Liver (tissue), 9 donors: ENCODE results near the gene PDE4D. TPM values are rescaled to one million over a fixed set of nuclear protein-coding genes. Genes with fewer than 3 reads are reported as not detected.

Experiments
- DNase-seq: peaks from one replicate; pipeline ENCODE4 v3.0.0-alpha.2; 2017; ENCODE audit warnings: low spot score
- H3K27ac ChIP-seq, 2 donors: one replicate each; pipeline ENCODE4 v1.7.0; 2013; ENCODE audit warnings: inconsistent platforms in 2 of 2, low read length in 2 of 2, control low read depth in 1 of 2, low read depth in 1 of 2, mild to moderate bottlenecking in 1 of 2
- H3K27me3 ChIP-seq, 4 donors: one replicate each; pipeline versions ENCODE4 v1.6.1 to v1.7.0; 2013; ENCODE audit warnings: low read length in 3 of 4, inconsistent platforms in 1 of 4, mild to moderate bottlenecking in 1 of 4, moderate library complexity in 1 of 4; ENCODE audit not compliant: control insufficient read depth in 4 of 4, insufficient read depth in 4 of 4
- H3K36me3 ChIP-seq, 4 donors: one replicate each; pipeline versions ENCODE4 v1.6.1 to v1.7.0; 2013; ENCODE audit warnings: low read length in 3 of 4, mild to moderate bottlenecking in 3 of 4, low read depth in 1 of 4, moderate library complexity in 1 of 4; ENCODE audit not compliant: control insufficient read depth in 4 of 4, insufficient read depth in 3 of 4
- H3K4me1 ChIP-seq, 4 donors: one replicate each; pipeline versions ENCODE4 v1.6.1 to v1.7.0; 2013; ENCODE audit warnings: low read length in 3 of 4, mild to moderate bottlenecking in 3 of 4, moderate library complexity in 1 of 4; ENCODE audit not compliant: control insufficient read depth in 4 of 4, insufficient read depth in 4 of 4
- H3K4me3 ChIP-seq, 3 donors: one replicate each; pipeline versions ENCODE4 v1.6.1 to v1.7.0; 2013; ENCODE audit warnings: low read length in 3 of 3, control low read depth in 1 of 3, low read depth in 1 of 3, mild to moderate bottlenecking in 1 of 3
- H3K9ac ChIP-seq, 2 donors: one replicate each; pipeline ENCODE4 v1.7.0; 2013; ENCODE audit warnings: low read length in 2 of 2, mild to moderate bottlenecking in 2 of 2, moderate library complexity in 2 of 2, control low read depth in 1 of 2, low read depth in 1 of 2
- H3K9me3 ChIP-seq, 4 donors: one replicate each; pipeline versions ENCODE4 v1.6.1 to v1.7.0; 2013; ENCODE audit warnings: low read length in 3 of 4; ENCODE audit not compliant: control insufficient read depth in 4 of 4
- ATF3 ChIP-seq: IDR thresholded peaks from 2 replicates; pipeline ENCODE4 v1.6.1; 2016; ENCODE audit warnings: antibody characterized with exemption
- CTCF ChIP-seq: fragments of 150-350 bp; IDR thresholded peaks from 2 replicates; pipeline ENCODE4 v1.5.1; 2017; ENCODE audit warnings: improper control_type of control experiment, low read depth, low read length; ENCODE audit not compliant: missing input control
- EGR1 ChIP-seq, 2 donors: IDR thresholded peaks; 2 replicates each; pipeline ENCODE4 v1.6.1; 2016 to 2018; ENCODE audit warnings: antibody characterized with exemption in 2 of 2, low read depth in 2 of 2
- FOXA1 ChIP-seq: IDR thresholded peaks from 2 replicates; pipeline ENCODE4 v1.6.1; 2016; ENCODE audit warnings: antibody characterized with exemption
- FOXA2 ChIP-seq: IDR thresholded peaks from 2 replicates; pipeline ENCODE4 v1.6.1; 2016; ENCODE audit warnings: antibody characterized with exemption
- GABPA ChIP-seq, 2 donors: IDR thresholded peaks in 1 of 2; conservative IDR thresholded peaks in 1 of 2; 2 replicates each; pipeline ENCODE4 v1.6.1; 2016; ENCODE audit warnings: antibody characterized with exemption in 2 of 2, mild to moderate bottlenecking in 1 of 2, moderate library complexity in 1 of 2
- HNF4A ChIP-seq, 2 donors: conservative IDR thresholded peaks; 2 replicates each; pipeline ENCODE4 v1.6.1; 2016; ENCODE audit warnings: antibody characterized with exemption in 2 of 2, mild to moderate bottlenecking in 2 of 2
- HNF4G ChIP-seq: IDR thresholded peaks from 2 replicates; pipeline ENCODE4 v1.6.1; 2016; ENCODE audit warnings: antibody characterized with exemption
- JUND ChIP-seq, 2 donors: IDR thresholded peaks; 2 replicates each; pipeline ENCODE4 v1.6.1; 2016; ENCODE audit warnings: antibody characterized with exemption in 2 of 2
- MAX ChIP-seq: IDR thresholded peaks from 2 replicates; pipeline ENCODE4 v1.6.1; 2016; ENCODE audit warnings: antibody characterized with exemption
- NR2F2 ChIP-seq: IDR thresholded peaks from 2 replicates; pipeline ENCODE4 v1.6.1; 2016; ENCODE audit warnings: antibody characterized with exemption
- RAD21 ChIP-seq, 2 donors: IDR thresholded peaks; 2 replicates each; pipeline ENCODE4 v1.6.1; 2016; ENCODE audit warnings: antibody characterized with exemption in 2 of 2, mild to moderate bottlenecking in 2 of 2
- REST ChIP-seq: IDR thresholded peaks from 2 replicates; pipeline ENCODE4 v1.6.1; 2016; ENCODE audit warnings: antibody characterized with exemption, mild to moderate bottlenecking
- RXRA ChIP-seq, 2 donors: IDR thresholded peaks; 2 replicates each; pipeline ENCODE4 v1.6.1; 2017 to 2018; ENCODE audit warnings: antibody characterized with exemption in 2 of 2, mild to moderate bottlenecking in 1 of 2
- SP1 ChIP-seq: IDR thresholded peaks from 2 replicates; pipeline ENCODE4 v1.6.1; 2018; ENCODE audit warnings: antibody characterized with exemption, mild to moderate bottlenecking
- TAF1 ChIP-seq: conservative IDR thresholded peaks from 2 replicates; pipeline ENCODE4 v1.6.1; 2016; ENCODE audit warnings: antibody characterized with exemption, mild to moderate bottlenecking
- YY1 ChIP-seq: IDR thresholded peaks from 2 replicates; pipeline ENCODE4 v1.6.1; 2016; ENCODE audit warnings: antibody characterized with exemption, mild to moderate bottlenecking
- ZBTB33 ChIP-seq: IDR thresholded peaks from 2 replicates; pipeline ENCODE4 v1.6.1; 2016; ENCODE audit warnings: antibody characterized with exemption
- WGBS: extraction: QIAGEN DNeasy Blood & Tissue Kit; methylation state at CpG from one replicate; pipeline ENCODE4 v1.1.7; 2013; 5-methylcytosine and 5-hydroxymethylcytosine counted together
- polyA plus RNA-seq, 2 donors: library from polyadenylated mRNA; stranded (reverse) in 1 of 2; unstranded in 1 of 2; fragments of 200-250 nt in 1 of 2; fragments of >200 nt in 1 of 2; fragmentation: Nextera tagmentation in 1 of 2; extraction: Ambion mirVana in 1 of 2; gene quantifications; one replicate each; pipeline versions ENCODE4 v1.2.1 to v1.2.3, GENCODE V29; 2013 to 2015
- total RNA-seq, 2 donors: library from RNA; depleted of rRNA; stranded (reverse); fragments of >200 nt; gene quantifications; one replicate each; pipeline ENCODE4 v1.2.3, GENCODE V29; 2014
- donor health status: healthy.
- donor health status: healthy.
- donor health status: healthy.
- donor health status: healthy.
- donor health status: healthy.

PDE4D gene
- total and polyA plus RNA-seq, 4 donors: 0.67 to 11.9 (median 6.5) TPM

GRCh38 chr5:59003124-59003523 lies 890.4 kb downstream of the PDE4D start:
- Histone ChIP-seq H3K27me3 (no peaks in the 10 kb centered on the region), H3K4me3 (no peak overlapping the region), H3K36me3 (no peaks in the 10 kb centered on the region), H3K9me3 (no peaks in the 10 kb centered on the region), H3K9ac (no peak overlapping the region), H3K4me1 (no peaks in the 10 kb centered on the region), H3K27ac (no peak overlapping the region)
- no peak for TF ChIP-seq ZBTB33
- TF ChIP-seq ATF3: no peak
- no peak for TF ChIP-seq FOXA2
- TF ChIP-seq FOXA1: no peak
- no peak for TF ChIP-seq TAF1
- TF ChIP-seq EGR1 (IDR thresholded peaks at IDR 0.05; ENCODE audit: low read depth in 2 of 2): no peak
- no peak for TF ChIP-seq REST
- no peak for TF ChIP-seq MAX
- no peak for TF ChIP-seq YY1
- no peak for TF ChIP-seq GABPA (IDR thresholded peaks at IDR 0.05 in 1 of 2, conservative IDR thresholded peaks at IDR 0.05 in 1 of 2)
- TF ChIP-seq CTCF: no peak
- TF ChIP-seq HNF4G: no peak
- no peak for TF ChIP-seq SP1
- TF ChIP-seq NR2F2: no peak
- no peak for TF ChIP-seq JUND (IDR thresholded peaks at IDR 0.05)
- no peak for TF ChIP-seq HNF4A (conservative IDR thresholded peaks at IDR 0.05)
- TF ChIP-seq RXRA (IDR thresholded peaks at IDR 0.05): no peak
- no peak for TF ChIP-seq RAD21 (IDR thresholded peaks at IDR 0.05)
- DNase-seq: no peak
- WGBS: 86% methylated on average over 4 of the region's 4 CpGs
